Measurements from ENCODE around the gene POLE2. TPM values are rescaled to one million over a fixed set of nuclear protein-coding genes. Genes with fewer than 3 reads are reported as not detected.

POLE2 gene
- total RNA-seq, 1 experiment from 2014 or later, result 31.4 TPM

- intact Hi-C loops (cut with micrococcal nuclease; ENCODE audit: unreplicated experiment), result loop anchor here (2.0 kb wide), 1 partner anchor 29 kb away; no protein-coding TSS in a partner anchor
- Mint-ChIP-seq H3K9me3 (ENCODE audit: unreplicated experiment) (no peaks in the 10 kb centered on the region), H3K27me3 (ENCODE audit: insufficient read depth, unreplicated experiment) (no peaks in the 10 kb centered on the region), H3K4me3 (ENCODE audit: unreplicated experiment) (peak overlapping the region; percentile 75), H3K36me3 (ENCODE audit: insufficient read depth, unreplicated experiment) (peaks cover 9% of the 10 kb centered on the region), H3K27ac (ENCODE audit: unreplicated experiment) (peak overlapping the region; percentile 55), H3K4me1 (ENCODE audit: low read depth, unreplicated experiment) (peaks cover 26% of the 10 kb centered on the region)
- ChIA-PET POLR2A (interaction anchor here (0.6 to 1.0 kb wide), 3 partner anchors 75 to 425 kb away, joined by 3 to 4 read pairs (median 3); no protein-coding TSS in a partner anchor), CTCF (no interaction called here)
- H3K9me3 ChIP-seq, result no peaks in the 10 kb centered on the region
- H3K4me3 ChIP-seq (ENCODE audit: low read depth, low read length), result peak overlapping the region; percentile 87
- no peak for DNase-seq
- TF ChIP-seq, protein P1, sequence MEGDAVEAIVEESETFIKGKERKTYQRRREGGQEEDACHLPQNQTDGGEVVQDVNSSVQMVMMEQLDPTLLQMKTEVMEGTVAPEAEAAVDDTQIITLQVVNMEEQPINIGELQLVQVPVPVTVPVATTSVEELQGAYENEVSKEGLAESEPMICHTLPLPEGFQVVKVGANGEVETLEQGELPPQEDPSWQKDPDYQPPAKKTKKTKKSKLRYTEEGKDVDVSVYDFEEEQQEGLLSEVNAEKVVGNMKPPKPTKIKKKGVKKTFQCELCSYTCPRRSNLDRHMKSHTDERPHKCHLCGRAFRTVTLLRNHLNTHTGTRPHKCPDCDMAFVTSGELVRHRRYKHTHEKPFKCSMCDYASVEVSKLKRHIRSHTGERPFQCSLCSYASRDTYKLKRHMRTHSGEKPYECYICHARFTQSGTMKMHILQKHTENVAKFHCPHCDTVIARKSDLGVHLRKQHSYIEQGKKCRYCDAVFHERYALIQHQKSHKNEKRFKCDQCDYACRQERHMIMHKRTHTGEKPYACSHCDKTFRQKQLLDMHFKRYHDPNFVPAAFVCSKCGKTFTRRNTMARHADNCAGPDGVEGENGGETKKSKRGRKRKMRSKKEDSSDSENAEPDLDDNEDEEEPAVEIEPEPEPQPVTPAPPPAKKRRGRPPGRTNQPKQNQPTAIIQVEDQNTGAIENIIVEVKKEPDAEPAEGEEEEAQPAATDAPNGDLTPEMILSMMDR (IDR thresholded peaks at IDR 0.05; ENCODE audit: insufficient read depth in 1 of 2, low read depth in 1 of 2, low read length in 1 of 2, severe bottlenecking in 1 of 2, unreplicated experiment in 1 of 2), result no peak
- no peaks in the 10 kb centered on the region for H3K36me3 ChIP-seq (ENCODE audit: control insufficient read depth, insufficient read depth, low read length)
- TSS peak; percentile 60 for BruUV-seq (replicated peaks)
- H3K4me1 ChIP-seq, result peaks cover 4% of the 10 kb centered on the region; the same call in 1 of the 2 replicates
- H3K27me3 ChIP-seq (replicated peaks; ENCODE audit: control insufficient read depth, insufficient read depth, low read length), result no peaks in the 10 kb centered on the region
These were observed 4.3 kb upstream of the POLE2 start for GRCh38 chr14:49692193-49692757.

DNA sequence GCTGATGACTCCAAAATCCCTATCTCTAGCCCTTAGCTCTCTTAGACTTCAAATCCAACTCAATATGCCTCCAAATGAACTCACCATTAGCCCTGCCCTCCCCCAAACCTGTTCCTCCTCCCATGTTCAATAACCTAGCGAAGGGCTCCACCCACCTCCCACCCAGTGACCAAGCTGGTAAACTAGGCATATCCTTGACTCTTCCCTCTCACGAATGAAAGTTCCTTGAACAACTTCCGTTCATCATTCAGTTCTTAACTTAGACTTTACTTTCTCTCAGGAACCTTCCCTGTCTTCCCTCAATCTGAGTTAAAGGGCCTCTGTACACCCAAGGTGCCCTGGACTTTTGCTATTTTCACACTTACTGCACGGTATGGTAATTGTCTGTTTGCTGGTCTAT, 3.0 kb upstream of the POLE2 start:
- ChIA-PET POLR2A (no interaction called here), CTCF (no interaction called here)
- Mint-ChIP-seq H3K27ac (ENCODE audit: unreplicated experiment) (peak overlapping the region; percentile 6), H3K36me3 (ENCODE audit: insufficient read depth, unreplicated experiment) (peaks cover 9% of the 10 kb centered on the region), H3K4me3 (ENCODE audit: unreplicated experiment) (no peak overlapping the region), H3K4me1 (ENCODE audit: low read depth, unreplicated experiment) (peaks cover 30% of the 10 kb centered on the region), H3K27me3 (ENCODE audit: insufficient read depth, unreplicated experiment) (no peaks in the 10 kb centered on the region), H3K9me3 (ENCODE audit: unreplicated experiment) (no peaks in the 10 kb centered on the region)
- Histone ChIP-seq H3K9me3 (no peaks in the 10 kb centered on the region), H3K36me3 (ENCODE audit: control insufficient read depth, insufficient read depth, low read length) (no peaks in the 10 kb centered on the region), H3K4me1 (peaks cover 4% of the 10 kb centered on the region; the same call in 1 of the 2 replicates), H3K4me3 (ENCODE audit: low read depth, low read length) (no peak overlapping the region), H3K27me3 (replicated peaks; ENCODE audit: control insufficient read depth, insufficient read depth, low read length) (no peaks in the 10 kb centered on the region)
- intact Hi-C loops (cut with micrococcal nuclease; ENCODE audit: unreplicated experiment), result no loop called here
- peak in 1 of 2 experiments; percentile 10 for DNase-seq
- BruUV-seq (replicated peaks), result no TSS peak
- TF ChIP-seq, protein P1 (IDR thresholded peaks at IDR 0.05; ENCODE audit: insufficient read depth in 1 of 2, low read depth in 1 of 2, low read length in 1 of 2, severe bottlenecking in 1 of 2, unreplicated experiment in 1 of 2), result no peak

- Mint-ChIP-seq H3K27ac (ENCODE audit: unreplicated experiment) (peak overlapping the region; percentile 93), H3K4me3 (ENCODE audit: unreplicated experiment) (peak overlapping the region; percentile 85), H3K36me3 (ENCODE audit: insufficient read depth, unreplicated experiment) (peaks cover 9% of the 10 kb centered on the region), H3K9me3 (ENCODE audit: unreplicated experiment) (no peaks in the 10 kb centered on the region), H3K27me3 (ENCODE audit: insufficient read depth, unreplicated experiment) (no peaks in the 10 kb centered on the region), H3K4me1 (ENCODE audit: low read depth, unreplicated experiment) (peaks cover 30% of the 10 kb centered on the region)
- Histone ChIP-seq H3K9me3 (no peaks in the 10 kb centered on the region), H3K36me3 (ENCODE audit: control insufficient read depth, insufficient read depth, low read length) (no peaks in the 10 kb centered on the region), H3K4me1 (peaks cover 4% of the 10 kb centered on the region; the same call in 1 of the 2 replicates), H3K4me3 (ENCODE audit: low read depth, low read length) (peak overlapping the region; percentile 93), H3K27me3 (replicated peaks; ENCODE audit: control insufficient read depth, insufficient read depth, low read length) (no peaks in the 10 kb centered on the region)
- DNase-seq, result no peak
- CTCF ChIA-PET, result interaction anchor here (1.3 to 1.7 kb wide), 3 partner anchors 54 to 164 kb away, joined by 3 to 14 read pairs (median 12); partner anchors contain the start of gene NEMF
- intact Hi-C loops (cut with micrococcal nuclease; ENCODE audit: unreplicated experiment), result loop anchor here (1.0 to 5.0 kb wide), 3 partner anchors 54 to 164 kb away; partner anchors contain the start of genes DNAAF2 and NEMF
- POLR2A ChIA-PET, result interaction anchor here (1.0 to 1.7 kb wide), 7 partner anchors 33 to 102 kb away, joined by 3 to 15 read pairs (median 4); partner anchors contain the start of genes KLHDC2 and RPS29
- BruUV-seq (replicated peaks), result TSS peak; percentile 92
- TF ChIP-seq, protein P1 (IDR thresholded peaks at IDR 0.05; ENCODE audit: insufficient read depth in 1 of 2, low read depth in 1 of 2, low read length in 1 of 2, severe bottlenecking in 1 of 2, unreplicated experiment in 1 of 2), result no peak
These were observed 652 bp upstream of the POLE2 start for GRCh38 chr14:49688701-49689030.
